Left renal pelvis (tissue), 4 donors: ENCODE results near the gene TCEAL1. TPM values are rescaled to one million over a fixed set of nuclear protein-coding genes. Genes with fewer than 3 reads are reported as not detected.

ENCODE experiments used
- DNase-seq, 4 donors: peaks; one replicate each; pipeline ENCODE4 v3.0.0-alpha.2; 2013; ENCODE audit warnings: low read depth in 4 of 4, low spot score in 3 of 4
- polyA plus RNA-seq, 4 donors: library from polyadenylated mRNA; unstranded; fragments of 120-200 nt; gene quantifications; one replicate each; pipeline ENCODE4 v1.2.1, GENCODE V29; 2013; ENCODE audit not compliant: insufficient read length in 4 of 4

TCEAL1 gene
- polyA plus RNA-seq, 4 donors, result 26.6 to 35.9 (median 31.5) TPM

DNA sequence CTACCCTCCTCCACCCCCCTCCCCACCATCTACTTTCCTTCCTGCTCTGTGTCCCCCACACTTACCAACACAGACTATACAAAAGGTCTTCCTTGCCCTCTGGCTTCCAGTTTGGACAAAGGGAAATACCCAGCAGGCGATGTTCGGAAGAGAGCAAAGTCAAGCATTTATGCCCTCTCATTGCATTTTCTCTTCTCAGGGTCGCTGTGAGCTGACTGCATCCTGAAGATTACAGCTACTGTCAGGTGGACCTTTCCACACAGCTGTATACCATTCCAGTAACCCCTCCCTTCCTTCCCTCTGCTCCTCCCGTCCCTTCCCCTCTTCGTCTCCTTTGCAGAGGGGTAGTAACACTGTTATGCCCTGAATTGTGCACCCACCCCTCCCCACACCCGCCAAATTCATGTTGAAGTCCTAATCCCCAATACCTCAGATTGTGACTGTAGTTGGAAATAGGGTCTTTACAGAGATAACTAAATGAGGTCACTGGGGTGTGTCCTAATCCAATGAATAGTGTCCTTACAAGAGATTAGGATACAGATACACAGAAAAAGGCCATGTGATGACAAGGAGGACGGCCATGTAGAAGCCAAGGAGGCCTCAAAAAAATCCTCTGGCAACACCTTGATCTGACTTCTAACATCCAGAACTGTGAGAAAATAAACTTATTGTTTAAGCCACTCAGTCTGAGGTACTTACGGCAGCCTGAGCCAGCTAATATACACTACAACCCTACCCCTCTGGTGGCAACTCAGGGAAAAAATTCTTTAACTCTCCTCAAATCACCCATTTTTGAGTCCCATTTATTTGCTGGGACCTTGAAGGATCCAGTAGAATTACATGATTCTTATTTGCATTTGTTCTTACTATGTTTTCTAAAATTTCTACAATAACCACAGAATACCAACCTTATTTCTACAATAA, 46.0 kb downstream of the TCEAL1 start:
- no peak for DNase-seq

DNA sequence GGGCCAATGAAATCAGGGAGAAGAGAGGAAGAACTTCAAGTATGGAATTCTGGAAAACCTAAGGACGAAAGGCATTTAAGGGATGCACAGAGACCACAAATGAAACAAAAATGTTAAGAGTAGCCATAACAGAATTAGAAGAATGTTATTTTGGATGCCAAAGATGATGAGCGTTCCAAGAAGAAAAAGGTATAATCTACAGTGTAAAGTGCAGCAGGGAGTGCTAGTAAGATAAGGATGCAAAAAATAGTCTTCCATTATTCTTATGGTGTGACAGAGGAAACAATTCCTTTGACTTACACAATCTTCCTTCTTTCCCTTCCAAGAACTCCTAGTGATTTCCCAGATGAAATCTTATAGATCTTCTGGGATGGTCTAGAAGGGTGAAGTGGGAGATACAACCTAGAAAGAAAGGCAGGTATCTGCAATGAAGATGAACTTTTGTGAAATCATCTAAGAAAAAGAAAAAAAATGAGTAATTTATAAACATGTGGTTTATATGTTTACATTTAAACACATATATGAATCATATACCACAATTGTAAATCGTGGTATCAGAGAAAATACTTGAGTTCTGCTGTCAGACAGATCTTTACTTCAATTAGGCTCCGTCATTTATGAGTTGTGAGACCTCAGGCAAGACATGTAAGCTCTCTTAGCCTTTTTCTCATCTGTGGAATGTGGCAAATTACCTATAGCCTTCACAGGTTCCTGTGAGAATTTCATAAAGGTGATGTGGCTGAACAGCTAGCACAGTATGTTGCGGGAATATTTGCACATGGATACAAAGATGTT, 49.6 kb downstream of the TCEAL1 start:
- DNase-seq, result no peak

Other genes with a start within 250 kb of the TCEAL1 start
- 1 to 10 TPM; 2.1 to 4.1 (median 2.6) TPM for gene RAB40A, start 109.5 kb upstream of the TCEAL1 start, polyA plus RNA-seq
- gene TCEAL4, start 43.5 kb upstream of the TCEAL1 start, polyA plus RNA-seq, result 100 to 1,000 TPM; 147 to 193 (median 160) TPM
- 10 to 100 TPM; 28.9 to 36.3 (median 32.0) TPM for gene TCEAL3, start 21.0 kb upstream of the TCEAL1 start, polyA plus RNA-seq
- 100 to 1,000 TPM; 303 to 367 (median 342) TPM for gene MORF4L2, start 57.7 kb downstream of the TCEAL1 start, polyA plus RNA-seq
- 1 to 10 TPM in 3 of 4 donors, under 1 TPM in 1; 0.99 to 1.7 (median 1.3) TPM for gene TMEM31, start 81.9 kb downstream of the TCEAL1 start, polyA plus RNA-seq
- gene PLP1, start 147.9 kb downstream of the TCEAL1 start, polyA plus RNA-seq, result 10 to 100 TPM in 3 of 4 donors, 1 to 10 TPM in 1; 5.1 to 77.9 (median 15.6) TPM
- gene RAB9B, start 203.3 kb downstream of the TCEAL1 start, polyA plus RNA-seq, result 1 to 10 TPM; 2.7 to 4.1 (median 3.2) TPM